PC-3 (cell line): ENCODE data around the gene SLC16A9. TPM values are rescaled to one million over a fixed set of nuclear protein-coding genes. Genes with fewer than 3 reads are reported as not detected.

Experiments used
- ATAC-seq: fragments of 200-7000 bp; cut with Tn5 transposase; 2 replicates; pipeline ENCODE4 v1.9.1; 2020; ENCODE audit warnings: mild to moderate bottlenecking, moderate library complexity
- BruUV-seq: library from RNA; stranded (reverse); fragments of 400-500 nt; replicated peaks from 2 replicates; lab custom pipeline; 2021; lab: Mats Ljungman, UMichigan
- CTCF ChIA-PET: fragments of 300-600 bp; sonication (Branson Sonifier 250); formaldehyde crosslinking; loops from one replicate; lab custom pipeline; 2022; ENCODE audit warnings: antibody characterized with exemption; lab: Charles Lee
- POLR2A ChIA-PET: fragments of 300-600 bp; sonication (Branson Sonifier 250); formaldehyde crosslinking; loops from one replicate; lab custom pipeline; 2022; ENCODE audit warnings: antibody characterized with exemption; ENCODE audit not compliant: unreplicated experiment; lab: Charles Lee
- DNase-seq: peaks from one replicate; pipeline ENCODE4 v3.0.0-alpha.2; 2015
- H2AFZ ChIP-seq: fragments of 300-600 bp; sonication (generic); 2 replicates; pipeline ENCODE4 v1.6.0; 2016; ENCODE audit warnings: antibody characterized with exemption, low read length
- H3F3A ChIP-seq: fragments of 300-600 bp; sonication (generic); one replicate; pipeline ENCODE4 v1.6.0; 2017; ENCODE audit warnings: antibody characterized with exemption, low read length, control low read depth, mild to moderate bottlenecking; ENCODE audit not compliant: unreplicated experiment
- H3K27ac ChIP-seq: fragments of 300-600 bp; sonication (generic); 2 replicates; pipeline ENCODE4 v1.5.1; 2016; ENCODE audit warnings: mild to moderate bottlenecking, low read length
- H3K27me3 ChIP-seq: fragments of 300-600 bp; sonication (generic); 2 replicates; pipeline ENCODE4 v1.6.1; 2016; ENCODE audit warnings: low read length, mixed read lengths
- H3K36me3 ChIP-seq: fragments of 300-600 bp; sonication (generic); 2 replicates; pipeline ENCODE4 v1.6.1; 2016; ENCODE audit warnings: low read depth, mixed run types, low read length, mixed read lengths
- H3K4me1 ChIP-seq: fragments of 300-600 bp; sonication (generic); 2 replicates; pipeline ENCODE4 v1.5.1; 2016; ENCODE audit warnings: low read length; ENCODE audit not compliant: insufficient read depth
- H3K4me2 ChIP-seq: fragments of 300-600 bp; sonication (generic); 2 replicates; pipeline ENCODE4 v1.6.0; 2016; ENCODE audit warnings: low read length
- H3K4me3 ChIP-seq: fragments of 300-600 bp; sonication (generic); 2 replicates; pipeline ENCODE4 v1.5.1; 2016; ENCODE audit warnings: mild to moderate bottlenecking, low read length, mixed read lengths
- H3K79me2 ChIP-seq: fragments of 300-600 bp; sonication (generic); 2 replicates; pipeline ENCODE4 v1.6.1; 2017; ENCODE audit warnings: low read length, mixed read lengths
- H3K9ac ChIP-seq: fragments of 300-600 bp; sonication (generic); 2 replicates; pipeline ENCODE4 v1.6.0; 2016; ENCODE audit warnings: mild to moderate bottlenecking, low read length
- H3K9me2 ChIP-seq: fragments of 300-600 bp; sonication (generic); replicated peaks from 2 replicates; pipeline ENCODE4 v1.6.1; 2016; ENCODE audit warnings: mixed run types, low read length, mixed read lengths
- H3K9me3 ChIP-seq: fragments of 300-600 bp; sonication (generic); 2 replicates; pipeline ENCODE4 v1.6.1; 2016; ENCODE audit warnings: low read length, mixed read lengths
- H4K20me1 ChIP-seq: fragments of 300-600 bp; sonication (generic); 2 replicates; pipeline ENCODE4 v1.6.1; 2016; ENCODE audit warnings: low read length, mixed read lengths
- CTCF ChIP-seq: fragments of 300-600 bp; sonication (generic); conservative IDR thresholded peaks from 2 replicates; pipeline ENCODE4 v1.5.1; 2017; ENCODE audit warnings: antibody characterized with exemption, low read depth, mild to moderate bottlenecking, low read length
- EZH2 ChIP-seq: fragments of 300-600 bp; sonication (generic); IDR thresholded peaks from one replicate; pipeline ENCODE4 v1.6.1; 2017; ENCODE audit warnings: antibody characterized with exemption, mild to moderate bottlenecking, low read length; ENCODE audit not compliant: unreplicated experiment
- EZH2phosphoT487 ChIP-seq: fragments of 300-600 bp; sonication (generic); IDR thresholded peaks from 2 replicates; pipeline ENCODE4 v1.6.1; 2018; ENCODE audit warnings: mild to moderate bottlenecking, antibody characterized with exemption, low read length, borderline replicate concordance
- intact Hi-C: fragments of 100-400 bp; cut with micrococcal nuclease; formaldehyde crosslinking; loops from 2 replicates; pipeline ENCODE4 v1.9.0; 2023
- total RNA-seq: library from RNA; depleted of rRNA; stranded (reverse); fragments of >200 nt; gene quantifications from 2 replicates; pipeline ENCODE4 v1.2.3, GENCODE V29; 2014

SLC16A9 gene
- total RNA-seq, 1 experiment from 2014 or later: 17.4 TPM

- H3K4me3 ChIP-seq: 0 out of 2 replicates have a peak overlapping the region, but pooled peaks have one; percentile 85
- H3K27ac ChIP-seq: no peak overlapping the region
- no peaks in the 10 kb centered on the region for H3K9me3 ChIP-seq
- H3K4me2 ChIP-seq: peak overlapping the region; percentile 92
- ChIA-PET POLR2A (no interaction called here), CTCF (no interaction called here)
- H3K36me3 ChIP-seq: no peaks in the 10 kb centered on the region
- intact Hi-C loops: no loop called here
- H3K79me2 ChIP-seq: peaks cover 25% of the 10 kb centered on the region
- H4K20me1 ChIP-seq: no peaks in the 10 kb centered on the region
- no peak overlapping the region for H2AFZ ChIP-seq
- no peaks in the 10 kb centered on the region for H3F3A ChIP-seq
- no peak overlapping the region for H3K9ac ChIP-seq
- DNase-seq (no peak), ATAC-seq (no peak)
- H3K9me2 ChIP-seq: no peaks in the 10 kb centered on the region
- no peak for TF ChIP-seq CTCF
- no peak for TF ChIP-seq EZH2
- no peak for TF ChIP-seq EZH2phosphoT487
- no peaks in the 10 kb centered on the region for H3K27me3 ChIP-seq
- peaks cover 29% of the 10 kb centered on the region for H3K4me1 ChIP-seq
- no TSS peak for BruUV-seq
Observed at GRCh38 chr10:59706851-59707797, 2.5 kb downstream of the SLC16A9 start.

GRCh38 chr10:59705931-59706330 is 3.7 kb downstream of the SLC16A9 start:
- H4K20me1 ChIP-seq: no peaks in the 10 kb centered on the region
- peaks cover 35% of the 10 kb centered on the region for H3K4me1 ChIP-seq
- no peak overlapping the region for H3K4me3 ChIP-seq
- H3K9me3 ChIP-seq: no peaks in the 10 kb centered on the region
- H2AFZ ChIP-seq: no peak overlapping the region
- intact Hi-C loops: no loop called here
- H3K9me2 ChIP-seq: no peaks in the 10 kb centered on the region
- ChIA-PET CTCF (no interaction called here), POLR2A (no interaction called here)
- H3K27ac ChIP-seq: no peak overlapping the region
- no peak overlapping the region for H3K4me2 ChIP-seq
- no peak for TF ChIP-seq EZH2
- peaks cover 25% of the 10 kb centered on the region for H3K79me2 ChIP-seq
- H3K36me3 ChIP-seq: no peaks in the 10 kb centered on the region
- H3K27me3 ChIP-seq: no peaks in the 10 kb centered on the region
- no peak for ATAC-seq
- no peak overlapping the region for H3K9ac ChIP-seq
- no TSS peak for BruUV-seq
- DNase-seq: no peak
- no peaks in the 10 kb centered on the region for H3F3A ChIP-seq

- no peak for ATAC-seq
- no peaks in the 10 kb centered on the region for H3F3A ChIP-seq
- H3K4me2 ChIP-seq: no peak overlapping the region
- H4K20me1 ChIP-seq: no peaks in the 10 kb centered on the region
- no peak overlapping the region for H3K9ac ChIP-seq
- H3K4me1 ChIP-seq: peaks cover 29% of the 10 kb centered on the region
- intact Hi-C loops: no loop called here
- no peaks in the 10 kb centered on the region for H3K9me3 ChIP-seq
- POLR2A ChIA-PET: no interaction called here
- no peaks in the 10 kb centered on the region for H3K36me3 ChIP-seq
- CTCF ChIA-PET: no interaction called here
- BruUV-seq: no TSS peak
- H3K79me2 ChIP-seq: peaks cover 25% of the 10 kb centered on the region
- no peak overlapping the region for H3K4me3 ChIP-seq
- TF ChIP-seq CTCF (no peak), EZH2 (no peak)
- H3K27me3 ChIP-seq: no peaks in the 10 kb centered on the region
- no peak for DNase-seq
- no peak overlapping the region for H3K27ac ChIP-seq
- H3K9me2 ChIP-seq: no peaks in the 10 kb centered on the region
- H2AFZ ChIP-seq: no peak overlapping the region
Observed at GRCh38 chr10:59704630-59705029, 5.0 kb downstream of the SLC16A9 start.
